NB4 (cell line): ENCODE measurements around the gene MFSD6.

ENCODE experiments used
- DNase-seq: peaks from one replicate; pipeline ENCODE4 v3.0.0; 2010; ENCODE audit warnings: low read depth
- H3K4me3 ChIP-seq: one replicate; pipeline ENCODE4 v1.5.1; 2011; ENCODE audit warnings: mild to moderate bottlenecking, low read depth, low read length, moderate library complexity
- MAX ChIP-seq: IDR thresholded peaks from 2 replicates; pipeline ENCODE4 v1.6.1; 2011; ENCODE audit warnings: low read depth, low read length
- MYC ChIP-seq: IDR thresholded peaks from 2 replicates; pipeline ENCODE4 v1.6.1; 2011; ENCODE audit warnings: low read depth, low read length
- POLR2A ChIP-seq: IDR thresholded peaks from 2 replicates; pipeline ENCODE4 v1.6.1; 2011; ENCODE audit warnings: mild to moderate bottlenecking; ENCODE audit not compliant: insufficient read length; ENCODE audit errors: extremely low read depth
- TF ChIP-seq, protein P1 (sequence below): IDR thresholded peaks from one replicate; pipeline ENCODE4 v1.5.1; 2012; ENCODE audit warnings: low read depth, low read length

MFSD6 gene

DNA sequence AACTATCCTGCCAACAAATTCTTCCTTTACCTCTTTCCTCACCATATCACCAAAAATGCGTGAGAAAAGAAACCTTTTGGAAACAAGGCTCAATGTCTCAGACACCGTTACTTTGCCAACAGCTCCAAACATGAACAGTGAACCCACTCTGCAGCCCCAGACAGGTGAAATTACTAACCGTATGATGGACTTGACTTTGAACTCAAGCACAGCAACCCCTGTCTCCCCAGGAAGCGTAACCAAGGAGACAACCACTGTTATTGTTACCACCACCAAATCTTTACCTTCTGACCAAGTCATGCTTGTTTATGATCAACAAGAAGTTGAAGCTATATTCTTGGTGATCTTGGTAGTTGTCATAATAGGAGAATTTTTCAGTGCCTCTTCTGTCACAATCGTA lies 28.4 kb downstream of the MFSD6 start:
- no peak for DNase-seq
- TF ChIP-seq, protein P1, sequence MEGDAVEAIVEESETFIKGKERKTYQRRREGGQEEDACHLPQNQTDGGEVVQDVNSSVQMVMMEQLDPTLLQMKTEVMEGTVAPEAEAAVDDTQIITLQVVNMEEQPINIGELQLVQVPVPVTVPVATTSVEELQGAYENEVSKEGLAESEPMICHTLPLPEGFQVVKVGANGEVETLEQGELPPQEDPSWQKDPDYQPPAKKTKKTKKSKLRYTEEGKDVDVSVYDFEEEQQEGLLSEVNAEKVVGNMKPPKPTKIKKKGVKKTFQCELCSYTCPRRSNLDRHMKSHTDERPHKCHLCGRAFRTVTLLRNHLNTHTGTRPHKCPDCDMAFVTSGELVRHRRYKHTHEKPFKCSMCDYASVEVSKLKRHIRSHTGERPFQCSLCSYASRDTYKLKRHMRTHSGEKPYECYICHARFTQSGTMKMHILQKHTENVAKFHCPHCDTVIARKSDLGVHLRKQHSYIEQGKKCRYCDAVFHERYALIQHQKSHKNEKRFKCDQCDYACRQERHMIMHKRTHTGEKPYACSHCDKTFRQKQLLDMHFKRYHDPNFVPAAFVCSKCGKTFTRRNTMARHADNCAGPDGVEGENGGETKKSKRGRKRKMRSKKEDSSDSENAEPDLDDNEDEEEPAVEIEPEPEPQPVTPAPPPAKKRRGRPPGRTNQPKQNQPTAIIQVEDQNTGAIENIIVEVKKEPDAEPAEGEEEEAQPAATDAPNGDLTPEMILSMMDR, result no peak
- no peak for TF ChIP-seq MYC
- no peak overlapping the region for H3K4me3 ChIP-seq

GRCh38 chr2:190440113-190440512 lies 32.0 kb downstream of the MFSD6 start:
- no peak for DNase-seq
- H3K4me3 ChIP-seq, result no peak overlapping the region
- TF ChIP-seq, protein P1, result no peak
- TF ChIP-seq MYC (no peak), POLR2A (no peak), MAX (no peak)

GRCh38 chr2:190441564-190441963 lies 33.4 kb downstream of the MFSD6 start:
- no peak overlapping the region for H3K4me3 ChIP-seq
- DNase-seq, result no peak
- TF ChIP-seq, protein P1, result no peak
- TF ChIP-seq POLR2A (no peak), MYC (no peak), MAX (no peak)

DNA sequence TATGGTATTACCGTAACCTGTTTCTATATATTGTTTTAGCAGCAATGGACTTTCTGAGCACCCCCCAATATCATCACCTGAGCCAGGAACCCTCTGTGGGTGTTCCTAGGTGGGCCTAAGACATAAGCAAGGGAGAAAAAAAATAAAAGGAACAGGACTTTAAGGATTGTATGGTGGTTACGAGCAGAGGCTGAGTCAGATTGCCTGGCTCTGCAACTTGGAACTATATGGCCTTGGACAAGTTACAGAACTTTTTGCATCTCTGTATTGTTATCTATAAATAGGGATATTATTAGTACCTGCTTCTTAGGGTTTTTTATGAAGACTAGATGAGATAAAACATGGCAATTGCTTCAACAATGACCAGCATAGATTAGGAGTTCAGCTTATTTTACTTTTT lies 34.9 kb downstream of the MFSD6 start:
- DNase-seq, result no peak
- TF ChIP-seq POLR2A, result no peak
- TF ChIP-seq, protein P1, result no peak
- TF ChIP-seq MAX, result no peak
- no peak for TF ChIP-seq MYC
- H3K4me3 ChIP-seq, result no peak overlapping the region

DNA sequence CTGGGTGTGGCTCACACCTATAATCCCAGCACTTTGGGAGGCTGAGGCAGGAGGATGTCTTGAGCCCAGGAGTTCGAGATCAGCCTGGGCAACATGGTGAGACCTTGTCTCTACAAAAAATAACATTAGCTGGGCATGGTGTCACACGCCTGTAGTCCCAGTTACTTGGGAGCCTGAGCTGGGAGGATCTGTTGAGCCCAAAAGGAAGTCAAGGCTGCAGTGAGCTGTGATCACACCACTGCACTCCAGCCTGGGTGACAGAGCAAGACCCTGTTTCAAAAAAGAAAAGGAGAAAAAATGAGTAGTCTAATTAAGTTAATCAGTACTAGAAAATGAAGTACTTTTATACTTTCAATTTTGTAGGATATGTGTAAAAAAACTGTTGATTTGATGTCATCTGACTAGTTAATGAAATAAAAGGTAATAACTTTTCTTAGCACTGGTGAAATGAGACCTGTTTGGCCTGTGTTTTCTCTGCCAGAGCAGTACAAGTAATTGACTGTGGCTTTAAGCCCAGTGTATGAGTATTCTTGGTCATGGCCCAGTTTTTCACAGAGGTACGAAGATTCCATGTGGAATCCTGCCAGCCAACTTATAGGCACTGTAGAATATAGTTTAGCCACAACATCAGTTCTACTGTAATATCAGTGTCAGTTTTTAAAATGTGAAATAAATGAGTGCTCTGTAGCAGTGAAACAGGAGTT lies 35.8 kb downstream of the MFSD6 start:
- TF ChIP-seq MYC, result no peak
- TF ChIP-seq POLR2A, result no peak
- TF ChIP-seq MAX, result no peak
- TF ChIP-seq, protein P1, result no peak
- no peak for DNase-seq
- no peak overlapping the region for H3K4me3 ChIP-seq

DNA sequence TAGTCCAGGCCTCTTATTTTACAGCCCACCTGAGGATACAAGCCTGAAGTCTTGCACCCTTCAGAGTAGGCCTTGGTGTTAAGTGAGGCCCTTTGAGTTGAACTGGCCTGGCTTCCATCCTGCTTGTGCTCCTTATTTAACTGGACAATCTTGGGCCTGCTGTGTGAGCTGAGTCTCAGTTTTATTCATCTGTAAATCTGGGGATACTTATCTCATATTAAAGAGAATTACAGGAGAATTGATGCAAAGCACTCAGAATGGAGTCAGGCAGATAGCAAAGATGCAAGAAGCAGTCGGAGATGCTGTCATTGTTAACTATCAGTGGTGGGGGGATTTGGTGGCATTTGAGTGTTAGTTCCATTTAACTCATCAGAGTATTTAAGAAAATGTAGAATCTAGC lies 36.8 kb downstream of the MFSD6 start:
- H3K4me3 ChIP-seq, result no peak overlapping the region
- no peak for TF ChIP-seq MAX
- TF ChIP-seq, protein P1, result no peak
- no peak for TF ChIP-seq MYC
- no peak for TF ChIP-seq POLR2A
- no peak for DNase-seq
